Activated B cell treated with CpG ODN at 0.5 μM for 24 hours (primary cell): ENCODE results near the gene USH2A. TPM values are rescaled to one million over a fixed set of nuclear protein-coding genes. Genes with fewer than 3 reads are reported as not detected.

Source experiments
- ATAC-seq: fragments of 200-7000 bp; cut with Tn5 transposase; one replicate; pipeline ENCODE4 v1.10.0; 2021; ENCODE audit warnings: low read depth, mild to moderate bottlenecking, moderate library complexity
- CTCF ChIA-PET: fragments of 350-600 bp; sonication (Branson Sonifier 250); formaldehyde crosslinking; loops from one replicate; lab custom pipeline; 2021; ENCODE audit warnings: antibody characterized with exemption; lab: Charles Lee
- POLR2A ChIA-PET: fragments of 350-600 bp; sonication (Branson Sonifier 250); formaldehyde crosslinking; loops from one replicate; lab custom pipeline; 2021; ENCODE audit warnings: antibody characterized with exemption; lab: Charles Lee
- DNase-seq: peaks from one replicate; pipeline ENCODE4 v3.0.0; 2022
- H3K27ac Mint-ChIP-seq: one replicate; pipeline ENCODE4 v1.8.0; 2020; ENCODE audit warnings: mixed read lengths
- H3K27me3 Mint-ChIP-seq: one replicate; pipeline ENCODE4 v1.8.0; 2021; ENCODE audit warnings: mixed read lengths
- H3K36me3 Mint-ChIP-seq: one replicate; pipeline ENCODE4 v1.8.0; 2021; ENCODE audit warnings: low read depth, mixed read lengths
- H3K4me1 Mint-ChIP-seq: one replicate; pipeline ENCODE4 v1.8.0; 2021; ENCODE audit warnings: mixed read lengths
- H3K4me3 Mint-ChIP-seq: one replicate; pipeline ENCODE4 v1.8.0; 2020; ENCODE audit warnings: mild to moderate bottlenecking, mixed read lengths
- H3K9me3 Mint-ChIP-seq: one replicate; pipeline ENCODE4 v1.8.0; 2020; ENCODE audit warnings: mixed read lengths
- CTCF ChIP-seq: fragments of 200-600 bp; IDR thresholded peaks from one replicate; pipeline ENCODE4 v1.8.0; 2022; ENCODE audit warnings: antibody characterized with exemption, mild to moderate bottlenecking
- intact Hi-C: fragments of 100-400 bp; cut with micrococcal nuclease; formaldehyde crosslinking; loops from one replicate; pipeline ENCODE4 v1.15.1; 2024
- total RNA-seq: library from RNA; stranded (reverse); gene quantifications from 2 replicates; pipeline ENCODE4 v1.2.3, GENCODE V29; 2022

USH2A gene
- total RNA-seq, 1 donor from 2014 or later: not detected

GRCh38 chr1:215872658-215873057, 550.6 kb downstream of the USH2A start:
- Mint-ChIP-seq H3K36me3 (no peaks in the 10 kb centered on the region), H3K4me3 (no peak overlapping the region), H3K4me1 (no peaks in the 10 kb centered on the region), H3K27me3 (no peaks in the 10 kb centered on the region), H3K27ac (no peak overlapping the region), H3K9me3 (no peaks in the 10 kb centered on the region)
- no peak for TF ChIP-seq CTCF
- ATAC-seq: no peak
- ChIA-PET CTCF (no interaction called here), POLR2A (no interaction called here)
- no peak for DNase-seq
- intact Hi-C loops: no loop called here

GRCh38 chr1:215868500-215868899, 554.7 kb downstream of the USH2A start:
- no peaks in the 10 kb centered on the region for H3K4me1 Mint-ChIP-seq
- no peaks in the 10 kb centered on the region for H3K36me3 Mint-ChIP-seq
- H3K27me3 Mint-ChIP-seq: no peaks in the 10 kb centered on the region
- H3K27ac Mint-ChIP-seq: no peak overlapping the region
- H3K9me3 Mint-ChIP-seq: no peaks in the 10 kb centered on the region
- DNase-seq: no peak
- intact Hi-C loops: no loop called here
- TF ChIP-seq CTCF: no peak
- POLR2A ChIA-PET: no interaction called here
- CTCF ChIA-PET: no interaction called here
- no peak overlapping the region for H3K4me3 Mint-ChIP-seq
- no peak for ATAC-seq

- ChIA-PET CTCF (no interaction called here), POLR2A (no interaction called here)
- Mint-ChIP-seq H3K4me1 (no peaks in the 10 kb centered on the region), H3K27me3 (no peaks in the 10 kb centered on the region), H3K4me3 (no peak overlapping the region), H3K36me3 (no peaks in the 10 kb centered on the region), H3K9me3 (peaks cover 4% of the 10 kb centered on the region), H3K27ac (no peak overlapping the region)
- TF ChIP-seq CTCF: no peak
- DNase-seq (no peak), ATAC-seq (no peak)
- intact Hi-C loops: no loop called here
Measured at GRCh38 chr1:215865060-215865459, 558.2 kb downstream of the USH2A start.

- Mint-ChIP-seq H3K4me3 (no peak overlapping the region), H3K9me3 (peaks cover 4% of the 10 kb centered on the region), H3K27me3 (no peaks in the 10 kb centered on the region), H3K27ac (no peak overlapping the region), H3K36me3 (no peaks in the 10 kb centered on the region), H3K4me1 (no peaks in the 10 kb centered on the region)
- DNase-seq: no peak
- TF ChIP-seq CTCF: no peak
- CTCF ChIA-PET: no interaction called here
- intact Hi-C loops: no loop called here
- no peak for ATAC-seq
- POLR2A ChIA-PET: no interaction called here
Measured at GRCh38 chr1:215863796-215864195, 559.5 kb downstream of the USH2A start.

- CTCF ChIA-PET: no interaction called here
- no peak for DNase-seq
- no peak for TF ChIP-seq CTCF
- no peak for ATAC-seq
- H3K9me3 Mint-ChIP-seq: peaks cover 14% of the 10 kb centered on the region
- no peaks in the 10 kb centered on the region for H3K36me3 Mint-ChIP-seq
- no peaks in the 10 kb centered on the region for H3K4me1 Mint-ChIP-seq
- no peaks in the 10 kb centered on the region for H3K27me3 Mint-ChIP-seq
- H3K4me3 Mint-ChIP-seq: no peak overlapping the region
- H3K27ac Mint-ChIP-seq: no peak overlapping the region
- POLR2A ChIA-PET: no interaction called here
- intact Hi-C loops: no loop called here
Measured at GRCh38 chr1:215860833-215861232, 562.4 kb downstream of the USH2A start.
